Rectal smooth muscle tissue (tissue), 1 donor: ENCODE data around the gene SLC39A7.

ENCODE experiments used
- H3K27ac ChIP-seq: one replicate; pipeline ENCODE4 v1.7.0; 2013; ENCODE audit warnings: low read depth, low read length, inconsistent platforms
- H3K27me3 ChIP-seq: one replicate; pipeline ENCODE4 v1.7.0; 2013; ENCODE audit warnings: low read length; ENCODE audit not compliant: control insufficient read depth, insufficient read depth
- H3K36me3 ChIP-seq: one replicate; pipeline ENCODE4 v1.7.0; 2013; ENCODE audit warnings: low read length; ENCODE audit not compliant: control insufficient read depth, insufficient read depth
- H3K4me1 ChIP-seq: one replicate; pipeline ENCODE4 v1.7.0; 2013; ENCODE audit warnings: low read length; ENCODE audit not compliant: control insufficient read depth, insufficient read depth
- H3K4me3 ChIP-seq: one replicate; pipeline ENCODE4 v1.7.0; 2013; ENCODE audit warnings: low read length
- H3K9ac ChIP-seq: one replicate; pipeline ENCODE4 v1.7.0; 2013; ENCODE audit warnings: low read length

Gene SLC39A7, protein sequence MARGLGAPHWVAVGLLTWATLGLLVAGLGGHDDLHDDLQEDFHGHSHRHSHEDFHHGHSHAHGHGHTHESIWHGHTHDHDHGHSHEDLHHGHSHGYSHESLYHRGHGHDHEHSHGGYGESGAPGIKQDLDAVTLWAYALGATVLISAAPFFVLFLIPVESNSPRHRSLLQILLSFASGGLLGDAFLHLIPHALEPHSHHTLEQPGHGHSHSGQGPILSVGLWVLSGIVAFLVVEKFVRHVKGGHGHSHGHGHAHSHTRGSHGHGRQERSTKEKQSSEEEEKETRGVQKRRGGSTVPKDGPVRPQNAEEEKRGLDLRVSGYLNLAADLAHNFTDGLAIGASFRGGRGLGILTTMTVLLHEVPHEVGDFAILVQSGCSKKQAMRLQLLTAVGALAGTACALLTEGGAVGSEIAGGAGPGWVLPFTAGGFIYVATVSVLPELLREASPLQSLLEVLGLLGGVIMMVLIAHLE

DNA sequence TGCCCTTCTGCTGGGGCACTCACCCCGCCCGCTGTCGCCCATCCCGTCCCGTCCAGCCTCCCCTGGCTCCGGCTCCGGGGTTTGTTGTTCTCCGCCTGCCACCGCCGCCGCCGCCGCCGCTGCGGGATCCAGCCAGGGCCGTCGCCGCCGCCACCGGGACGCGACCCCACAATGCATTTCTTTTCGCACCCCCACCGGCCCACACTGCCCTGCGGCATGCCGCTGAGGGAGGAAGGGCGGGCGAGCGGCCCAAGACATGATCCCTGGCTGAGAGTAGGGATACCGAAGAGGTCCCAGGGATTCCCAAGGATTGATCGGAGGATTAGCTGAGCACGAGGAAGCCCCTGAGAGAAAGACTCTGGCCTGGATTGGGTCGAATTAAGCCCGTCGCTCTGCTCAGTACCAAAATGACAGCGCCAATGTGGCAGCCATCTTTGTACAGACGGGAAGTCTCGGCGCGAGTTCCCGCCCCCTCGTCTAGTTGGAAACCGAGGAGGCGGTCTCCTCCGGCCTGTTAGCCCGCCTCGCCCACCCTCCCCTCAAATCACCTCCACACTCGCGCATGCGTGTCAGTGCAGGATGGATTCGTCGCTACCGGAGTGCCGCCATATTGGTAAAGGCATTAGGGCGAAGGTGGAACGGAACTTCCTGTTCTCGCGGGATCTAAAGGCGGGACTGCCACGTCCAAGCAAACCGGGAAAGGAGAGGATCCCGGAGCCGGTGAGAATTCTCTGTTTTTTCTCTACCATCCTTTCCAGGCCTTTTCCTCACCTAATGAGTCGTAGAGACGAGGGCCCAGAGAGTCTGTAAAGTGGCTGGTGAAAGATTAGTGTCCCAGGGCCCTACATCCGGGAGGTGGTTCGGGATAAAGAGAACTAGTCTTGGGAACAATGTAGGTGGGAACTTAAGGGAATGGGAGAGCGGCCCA lies at the start of gene SLC39A7, which contains the start of gene RXRB:
Gene SLC39A7 (plus strand): TSS at position 649 of the 928 bp plus-strand sequence. CDS start 379 bp downstream, outside the sequence.
Gene RXRB (minus strand): TSS at position 447 of the 928 bp plus-strand sequence. CDS start 189 bp downstream, at position 258.
- Histone ChIP-seq H3K36me3 (peaks cover 35% of the 10 kb centered on the region), H3K4me1 (peaks cover 19% of the 10 kb centered on the region), H3K9ac (peak within 1 kb of the TSS; percentile 99), H3K4me3 (peak within 1 kb of the TSS; percentile 91), H3K27ac (peak within 1 kb of the TSS; percentile 99), H3K27me3 (no peaks in the 10 kb centered on the region)

DNA sequence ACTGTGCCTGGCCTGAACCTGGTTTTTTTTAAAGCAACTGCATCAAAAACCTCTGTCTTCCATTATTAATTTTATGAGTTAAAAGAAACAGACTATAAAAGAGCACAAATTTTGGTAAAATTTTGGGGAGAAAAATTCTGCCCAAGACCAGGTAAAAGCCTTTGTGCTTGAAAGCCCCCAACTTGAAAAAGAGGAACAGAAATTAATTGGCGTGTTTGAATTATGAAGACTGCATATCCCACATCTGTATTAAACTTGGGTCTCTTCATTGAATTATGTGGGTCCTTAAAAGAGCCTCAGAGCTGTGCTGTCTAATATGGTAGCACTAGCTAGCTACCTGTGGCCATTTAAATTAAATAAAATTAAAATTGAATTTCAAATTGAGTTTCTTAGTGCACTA lies 49.6 kb upstream of the SLC39A7 start:
- Histone ChIP-seq H3K9ac (no peak overlapping the region), H3K4me1 (no peaks in the 10 kb centered on the region), H3K4me3 (no peak overlapping the region), H3K27ac (no peak overlapping the region), H3K36me3 (no peaks in the 10 kb centered on the region), H3K27me3 (no peaks in the 10 kb centered on the region)

DNA sequence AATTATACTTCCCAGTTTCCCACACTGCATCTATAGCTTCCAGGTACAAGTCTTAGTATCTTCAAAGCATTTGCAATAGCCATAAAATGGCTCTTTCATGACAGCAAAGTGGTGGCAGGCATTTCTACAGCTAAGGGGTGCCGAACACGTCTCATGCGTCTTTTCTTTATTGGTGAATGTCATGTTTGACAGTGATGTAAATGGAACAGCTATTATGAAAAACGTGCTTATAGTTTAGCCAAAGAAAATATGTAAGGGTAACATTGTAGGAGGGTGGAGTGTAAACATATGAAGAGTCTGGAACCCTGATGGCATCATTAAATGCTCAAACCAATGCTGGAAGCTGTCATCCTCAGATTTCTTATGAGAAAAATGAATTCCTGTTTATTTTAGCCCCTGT lies 46.3 kb upstream of the SLC39A7 start:
- Histone ChIP-seq H3K27ac (no peak overlapping the region), H3K9ac (no peak overlapping the region), H3K4me3 (no peak overlapping the region), H3K36me3 (no peaks in the 10 kb centered on the region), H3K27me3 (no peaks in the 10 kb centered on the region), H3K4me1 (no peaks in the 10 kb centered on the region)

DNA sequence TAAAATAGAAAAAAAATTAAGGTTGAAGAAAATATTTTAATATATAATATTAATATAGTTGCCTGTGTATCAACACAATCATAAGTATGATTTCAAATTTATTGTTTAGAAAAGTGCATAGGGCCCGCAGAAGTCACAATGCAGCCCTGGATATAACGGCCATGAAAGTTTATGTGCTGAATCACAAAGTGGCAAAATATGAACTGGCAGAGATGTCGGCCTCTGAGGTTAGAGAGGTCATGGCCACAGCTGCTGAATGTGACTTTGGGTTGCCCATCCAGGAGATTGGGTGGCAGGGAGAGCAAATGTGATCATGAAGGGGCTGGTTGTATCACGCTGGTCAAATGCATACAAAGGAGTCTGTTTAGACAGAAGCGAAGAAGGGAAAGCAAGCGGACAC lies 44.1 kb upstream of the SLC39A7 start:
- Histone ChIP-seq H3K4me3 (no peak overlapping the region), H3K36me3 (no peaks in the 10 kb centered on the region), H3K9ac (no peak overlapping the region), H3K27ac (no peak overlapping the region), H3K27me3 (no peaks in the 10 kb centered on the region), H3K4me1 (peaks cover 3% of the 10 kb centered on the region)

DNA sequence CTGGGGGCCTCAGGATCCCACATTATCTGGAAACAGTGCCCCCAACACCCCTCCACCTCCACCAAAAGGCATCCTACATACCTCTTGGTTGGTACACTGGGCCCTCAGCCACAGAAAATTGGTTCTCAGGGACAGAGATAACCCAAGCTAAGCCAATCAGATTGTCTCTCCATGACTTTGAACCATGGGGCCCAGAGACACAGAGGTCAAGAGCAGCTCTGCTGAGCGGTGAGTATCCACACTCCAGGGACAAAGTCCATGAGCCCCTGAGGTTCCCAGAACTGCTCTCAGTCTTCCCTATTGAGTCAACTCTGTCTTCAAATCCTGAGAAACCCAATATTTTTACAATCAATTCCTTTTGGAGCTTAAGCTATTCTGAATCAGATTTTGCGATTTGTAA lies 43.7 kb upstream of the SLC39A7 start:
- Histone ChIP-seq H3K27ac (no peak overlapping the region), H3K4me1 (peaks cover 6% of the 10 kb centered on the region), H3K9ac (no peak overlapping the region), H3K27me3 (no peaks in the 10 kb centered on the region), H3K4me3 (no peak overlapping the region), H3K36me3 (no peaks in the 10 kb centered on the region)

DNA sequence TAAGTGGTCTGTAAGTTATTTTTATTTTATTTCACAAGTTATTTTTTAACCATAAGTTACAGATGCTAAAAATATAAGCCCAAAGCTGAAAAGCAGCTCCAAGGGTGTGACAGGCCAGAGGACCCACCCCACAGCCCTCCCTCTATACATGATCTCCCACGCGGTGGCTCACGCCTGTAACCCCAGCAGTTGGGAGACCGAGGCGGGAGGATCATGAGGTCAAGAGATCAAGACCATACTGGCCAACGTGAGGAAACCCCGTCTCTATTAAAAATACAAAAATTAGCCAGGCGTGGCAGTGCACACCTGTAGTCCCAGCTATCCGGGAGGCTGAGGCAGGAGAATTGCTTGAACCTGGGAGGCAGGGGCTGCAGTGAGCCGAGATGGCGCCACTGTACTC lies 40.6 kb upstream of the SLC39A7 start:
- no peak overlapping the region for H3K9ac ChIP-seq
- H3K4me1 ChIP-seq = peaks cover 8% of the 10 kb centered on the region
- H3K27ac ChIP-seq = no peak overlapping the region
- H3K4me3 ChIP-seq = no peak overlapping the region
- no peaks in the 10 kb centered on the region for H3K27me3 ChIP-seq
- H3K36me3 ChIP-seq = no peaks in the 10 kb centered on the region

DNA sequence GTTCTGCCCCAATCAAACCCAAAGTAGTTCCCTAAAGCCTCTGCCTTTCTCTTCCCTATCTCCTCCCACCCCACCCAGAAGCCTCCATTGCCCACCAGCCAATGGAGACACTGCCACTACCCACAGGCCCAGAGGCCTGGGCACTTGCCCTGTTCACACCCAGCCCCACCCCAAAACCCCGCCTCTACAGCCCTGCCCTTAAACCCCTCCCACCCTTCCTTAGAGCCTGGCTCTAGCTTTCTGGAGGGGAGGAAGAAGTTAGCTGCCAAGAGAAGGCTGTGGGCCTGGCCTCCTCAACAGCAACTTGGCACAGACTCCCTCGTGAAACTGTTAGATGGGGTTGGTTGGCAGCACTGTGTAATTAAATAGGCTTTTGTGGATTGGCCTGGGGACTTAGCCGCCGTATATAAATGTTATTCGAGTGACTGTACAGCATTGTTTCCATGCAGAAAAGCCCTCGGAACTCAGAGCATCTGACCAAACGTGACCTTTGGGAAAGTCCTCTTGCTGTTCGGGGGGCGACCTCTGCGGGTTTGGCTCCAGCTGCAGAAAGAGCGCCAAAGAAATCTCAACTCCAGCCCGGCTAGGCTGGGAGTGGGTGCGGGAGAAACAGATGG lies 39.8 kb upstream of the SLC39A7 start:
- H3K4me1 ChIP-seq = peaks cover 8% of the 10 kb centered on the region
- no peaks in the 10 kb centered on the region for H3K36me3 ChIP-seq
- peak overlapping the region; percentile 83 for H3K27ac ChIP-seq
- H3K27me3 ChIP-seq = no peaks in the 10 kb centered on the region
- peak overlapping the region; percentile 17 for H3K4me3 ChIP-seq
- H3K9ac ChIP-seq = no peak overlapping the region

DNA sequence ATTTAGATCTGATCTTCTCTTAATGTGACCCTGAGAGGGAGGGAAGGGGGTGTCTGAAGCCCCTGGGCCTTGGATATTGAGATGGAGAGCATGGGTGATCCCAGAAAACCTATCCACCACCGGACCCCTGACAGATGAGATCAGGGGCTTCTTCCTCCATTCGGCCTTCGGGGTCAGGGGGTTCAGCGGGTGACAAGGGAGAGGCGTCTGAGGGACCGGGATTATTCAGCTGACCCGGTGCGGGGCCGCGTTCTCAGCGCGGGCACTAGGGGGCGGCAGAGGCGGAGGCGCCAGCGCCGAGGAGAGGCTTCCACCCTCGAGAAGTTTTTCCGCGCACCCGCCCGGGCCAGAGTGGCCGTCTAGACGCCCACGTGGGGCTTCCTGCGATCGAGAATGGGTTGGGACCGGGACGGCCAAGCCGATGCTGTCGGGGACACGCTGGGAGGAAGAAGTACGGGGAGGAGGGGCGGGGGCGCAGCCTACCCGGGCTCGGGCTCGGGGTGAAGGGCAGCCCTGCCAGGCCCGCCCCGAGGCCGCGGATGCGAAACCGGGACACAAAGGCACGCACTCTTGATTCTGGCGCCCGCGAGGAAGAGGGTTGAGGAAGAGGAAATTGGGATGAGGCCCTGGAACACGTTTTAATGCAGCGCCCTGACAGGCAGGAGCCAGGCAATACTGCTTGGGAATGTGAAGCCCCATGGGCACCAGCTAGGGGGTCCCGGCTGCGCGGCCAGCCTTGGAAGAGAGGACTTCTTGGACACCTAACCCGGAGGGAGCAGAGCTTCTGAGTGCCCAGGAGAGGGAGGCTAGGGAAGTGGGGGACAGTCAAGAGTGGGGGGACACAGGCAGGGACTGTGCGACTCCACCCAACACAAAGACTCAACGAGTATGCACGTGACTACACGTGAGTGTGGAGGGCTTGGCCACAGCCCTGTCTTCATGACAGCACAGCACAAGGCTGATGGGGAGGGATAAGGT lies 39.0 kb upstream of the SLC39A7 start:
- Histone ChIP-seq H3K9ac (peak overlapping the region; percentile 17), H3K4me3 (peak overlapping the region; percentile 62), H3K27ac (peak overlapping the region; percentile 83), H3K27me3 (no peaks in the 10 kb centered on the region), H3K4me1 (peaks cover 8% of the 10 kb centered on the region), H3K36me3 (no peaks in the 10 kb centered on the region)

DNA sequence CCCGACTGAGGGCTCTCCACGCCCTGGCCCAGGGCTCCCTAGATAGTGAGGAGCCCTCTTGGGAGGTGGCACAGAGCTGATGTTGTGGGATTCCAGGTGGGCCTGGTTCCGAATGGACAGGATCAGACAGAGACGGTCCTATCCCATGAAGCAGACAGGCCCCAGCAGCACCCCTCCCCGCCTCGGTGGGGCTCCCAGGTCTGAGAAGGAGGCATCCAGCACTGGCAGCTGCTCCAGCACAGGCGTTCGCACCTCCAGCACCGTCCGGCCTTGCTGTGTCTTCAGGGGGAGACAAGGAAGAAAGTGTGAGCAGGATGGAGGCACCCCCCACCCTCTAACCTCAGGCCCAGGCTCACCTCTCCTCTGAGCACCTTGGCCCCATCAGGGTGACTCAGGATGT lies 37.1 kb upstream of the SLC39A7 start:
- H3K27ac ChIP-seq = no peak overlapping the region
- no peaks in the 10 kb centered on the region for H3K36me3 ChIP-seq
- H3K4me1 ChIP-seq = peaks cover 8% of the 10 kb centered on the region
- H3K9ac ChIP-seq = no peak overlapping the region
- H3K4me3 ChIP-seq = no peak overlapping the region
- no peaks in the 10 kb centered on the region for H3K27me3 ChIP-seq

DNA sequence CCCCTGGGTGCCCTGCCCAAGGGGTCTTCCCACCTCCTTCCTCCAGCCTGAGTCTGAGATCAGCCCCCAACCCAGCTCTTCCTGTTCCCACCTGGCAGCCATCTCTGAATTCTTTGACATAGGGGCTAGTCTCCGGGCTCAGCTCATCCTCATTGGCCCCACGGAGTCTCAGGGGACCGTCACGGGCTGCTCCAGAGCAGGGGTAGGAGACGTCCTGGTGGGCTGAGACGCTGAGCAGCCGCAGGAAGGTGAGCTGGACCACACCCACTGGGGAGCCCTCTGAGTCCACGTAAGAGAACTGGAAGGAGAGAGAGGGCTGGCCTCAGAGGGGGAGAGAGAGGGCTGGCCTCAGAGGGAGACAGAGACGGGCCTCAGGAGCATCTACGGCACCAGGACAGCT lies 36.5 kb upstream of the SLC39A7 start:
- Histone ChIP-seq H3K4me3 (no peak overlapping the region), H3K27ac (no peak overlapping the region), H3K36me3 (no peaks in the 10 kb centered on the region), H3K27me3 (no peaks in the 10 kb centered on the region), H3K4me1 (peaks cover 8% of the 10 kb centered on the region), H3K9ac (no peak overlapping the region)

DNA sequence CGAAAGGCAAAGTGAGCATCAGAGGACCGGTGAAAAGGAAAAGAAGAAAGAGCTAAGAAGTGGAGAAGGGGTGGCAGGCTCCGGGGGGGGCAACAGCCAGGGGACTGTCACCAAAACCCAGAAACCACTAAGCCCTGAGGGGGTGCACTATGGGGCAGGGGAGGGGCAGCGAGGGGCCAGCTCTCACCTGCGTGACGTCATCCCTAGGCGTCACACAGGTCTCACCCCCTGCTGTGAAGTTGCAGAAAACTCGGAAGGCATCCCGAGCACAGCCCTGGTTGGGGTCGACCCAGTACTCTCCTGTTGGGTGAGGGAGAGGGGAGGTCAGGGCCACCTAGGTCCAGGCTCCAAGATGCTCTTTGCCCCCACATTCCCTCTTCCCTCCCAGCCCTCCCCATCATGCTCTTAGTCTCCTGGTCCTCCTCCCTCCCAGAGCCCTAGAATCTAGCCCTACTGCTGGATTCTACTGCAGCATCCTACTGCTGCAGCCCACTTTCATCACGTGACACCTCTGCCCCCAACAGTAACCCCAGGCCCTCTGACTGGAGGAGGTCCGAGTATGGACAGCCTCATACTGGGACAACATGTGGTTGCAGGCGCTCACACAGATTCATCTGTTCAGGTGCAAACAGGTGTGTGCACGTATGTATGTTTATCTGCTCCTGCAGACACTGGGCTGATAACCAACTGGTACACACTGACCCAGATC lies 35.8 kb upstream of the SLC39A7 start:
- H3K27me3 ChIP-seq = no peaks in the 10 kb centered on the region
- H3K9ac ChIP-seq = no peak overlapping the region
- H3K27ac ChIP-seq = no peak overlapping the region
- no peaks in the 10 kb centered on the region for H3K36me3 ChIP-seq
- H3K4me3 ChIP-seq = no peak overlapping the region
- H3K4me1 ChIP-seq = peaks cover 8% of the 10 kb centered on the region
